HepG2 (cell line): Measurements from ENCODE around the gene CSNK1D. TPM values are rescaled to one million over a fixed set of nuclear protein-coding genes. Genes with fewer than 3 reads are reported as not detected.

Source experiments
- AGO2 ChIP-seq: fragments of 200-400 bp; formaldehyde crosslinking; optimal IDR thresholded peaks from 2 replicates; pipeline ENCODE3; 2017; ENCODE audit warnings: mild to moderate bottlenecking, low read depth, low read length, moderate library complexity
- CBX2 ChIP-seq, 2 experiments: fragments of 200-600 bp in 1 of 2; sonication (generic); formaldehyde crosslinking in 1 of 2; IDR thresholded peaks; 2 replicates each; pipeline versions ENCODE4 v1.7.0 to v1.8.1; 2018 to 2022; ENCODE audit warnings: low read depth in 2 of 2, low read length in 1 of 2, mild to moderate bottlenecking in 1 of 2, missing genetic modification reagents in 1 of 2
- CBX5 ChIP-seq: sonication (generic); formaldehyde crosslinking; IDR thresholded peaks from 2 replicates; pipeline ENCODE4 v1.4.0; 2020; ENCODE audit warnings: missing genetic modification reagents, borderline replicate concordance
- CENPT ChIP-seq: sonication (generic); formaldehyde crosslinking; IDR thresholded peaks from 2 replicates; pipeline ENCODE4 v1.8.0; 2022; ENCODE audit warnings: low read depth, mild to moderate bottlenecking, moderate library complexity, missing genetic modification reagents
- HNRNPK ChIP-seq: fragments of 200-400 bp; formaldehyde crosslinking; IDR thresholded peaks from 2 replicates; pipeline ENCODE4 v1.6.1; 2018; ENCODE audit warnings: low read length, low read depth, moderate library complexity, mild to moderate bottlenecking; ENCODE audit not compliant: poor library complexity, severe bottlenecking
- KLF11 ChIP-seq: IDR thresholded peaks from 2 replicates; pipeline ENCODE4 v1.6.1; 2016; ENCODE audit warnings: missing compliant biosample characterization
- KLF9 ChIP-seq: IDR thresholded peaks from 2 replicates; pipeline ENCODE4 v1.6.1; 2016; ENCODE audit warnings: low read depth
- MTF1 ChIP-seq: sonication (generic); formaldehyde crosslinking; IDR thresholded peaks from 2 replicates; pipeline ENCODE4 v1.5.0; 2020; ENCODE audit warnings: missing genetic modification reagents
- NAIF1 ChIP-seq: sonication (generic); formaldehyde crosslinking; IDR thresholded peaks from 2 replicates; pipeline ENCODE4 v1.5.0; 2020; ENCODE audit warnings: mild to moderate bottlenecking, missing genetic modification reagents, borderline replicate concordance
- NFRKB ChIP-seq: fragments of 450-650 bp; IDR thresholded peaks from 2 replicates; pipeline ENCODE4 v1.6.1; 2017
- POLR2AphosphoS5 ChIP-seq: IDR thresholded peaks from 2 replicates; pipeline ENCODE4 v1.6.1; 2012; ENCODE audit warnings: low read depth, low read length
- RAD21 ChIP-seq: fragments of 450-650 bp; formaldehyde crosslinking; IDR thresholded peaks from 2 replicates; pipeline ENCODE4 v1.5.0; 2020; ENCODE audit warnings: mild to moderate bottlenecking
- RFX3 ChIP-seq: IDR thresholded peaks from 2 replicates; pipeline ENCODE4 v1.6.1; 2016; ENCODE audit warnings: missing biosample characterization, missing genetic modification reagents
- SAFB2 ChIP-seq: sonication (generic); formaldehyde crosslinking; IDR thresholded peaks from 2 replicates; pipeline ENCODE4 v1.5.1; 2020; ENCODE audit warnings: missing genetic modification reagents, low read depth, mild to moderate bottlenecking, borderline replicate concordance
- SRSF9 ChIP-seq: fragments of 200-400 bp; formaldehyde crosslinking; IDR thresholded peaks from 2 replicates; pipeline ENCODE4 v1.6.1; 2018; ENCODE audit warnings: borderline replicate concordance, mild to moderate bottlenecking, low read depth, low read length; ENCODE audit not compliant: insufficient read depth, poor library complexity, severe bottlenecking
- TBX3 ChIP-seq: fragments of 450-650 bp; IDR thresholded peaks from 2 replicates; pipeline ENCODE4 v1.6.1; 2017; ENCODE audit warnings: antibody characterized with exemption, mild to moderate bottlenecking, inconsistent platforms, borderline replicate concordance
- WIZ ChIP-seq: sonication (generic); formaldehyde crosslinking; IDR thresholded peaks from 2 replicates; pipeline ENCODE4 v1.5.1; 2020; ENCODE audit warnings: mild to moderate bottlenecking, missing genetic modification reagents
- ZNF136 ChIP-seq: sonication (generic); formaldehyde crosslinking; IDR thresholded peaks from 2 replicates; pipeline ENCODE4 v1.8.1; 2022; ENCODE audit warnings: low read depth, mild to moderate bottlenecking, moderate library complexity, missing genetic modification reagents
- polyA plus RNA-seq, 8 experiments: library from polyadenylated mRNA; depleted of rRNA in 3 of 8; stranded (reverse) in 7 of 8; unstranded in 1 of 8; fragments of >200 nt; fragmentation: Illumina TruSeq in 4 of 8; extraction: Trizol in 4 of 8; gene quantifications; 2 replicates each; pipeline versions ENCODE4 v1.2.1 to v1.2.3, GENCODE V29; 2011 to 2016; ENCODE audit warnings: low read depth in 4 of 8, missing spikeins in 1 of 8, mixed read lengths in 1 of 8; ENCODE audit not compliant: insufficient read depth in 1 of 8
- total RNA-seq, 5 experiments: library from RNA; depleted of rRNA; stranded (reverse); fragments of >200 nt; fragmentation: Illumina TruSeq; extraction: Trizol; gene quantifications; 2 replicates each; pipeline ENCODE4 v1.2.3, GENCODE V29; 2016; ENCODE audit warnings: low read depth in 1 of 5
- TF ChIP-seq, protein P1 (sequence below): IDR thresholded peaks from 2 replicates; pipeline ENCODE4 v1.6.1; 2012; ENCODE audit warnings: inconsistent platforms
- TF ChIP-seq, protein P2 (sequence below): sonication (generic); formaldehyde crosslinking; IDR thresholded peaks from 2 replicates; pipeline ENCODE4 v1.9.0; 2022; ENCODE audit warnings: low read depth, missing genetic modification reagents
- TF ChIP-seq, protein P3 (sequence below), 2 experiments: IDR thresholded peaks; 2 replicates each; pipeline ENCODE4 v1.6.1; 2011 to 2012; ENCODE audit warnings: low read length in 2 of 2, borderline replicate concordance in 1 of 2, low read depth in 1 of 2, mild to moderate bottlenecking in 1 of 2, moderate library complexity in 1 of 2
- TF ChIP-seq, protein P4 (sequence below): sonication (generic); formaldehyde crosslinking; IDR thresholded peaks from 2 replicates; pipeline ENCODE4 v1.9.0; 2021; ENCODE audit warnings: missing genetic modification reagents, borderline replicate concordance
- TF ChIP-seq, protein P5 (sequence below): IDR thresholded peaks from 2 replicates; pipeline ENCODE4 v1.6.1; 2016; ENCODE audit warnings: mild to moderate bottlenecking, missing biosample characterization, missing genetic modification reagents

CSNK1D gene
- total and polyA plus RNA-seq, 2 of the 13 experiments (the other 11 are each of a cell fraction or from before 2014, with no cell fraction given): 31.5 to 128 TPM

DNA sequence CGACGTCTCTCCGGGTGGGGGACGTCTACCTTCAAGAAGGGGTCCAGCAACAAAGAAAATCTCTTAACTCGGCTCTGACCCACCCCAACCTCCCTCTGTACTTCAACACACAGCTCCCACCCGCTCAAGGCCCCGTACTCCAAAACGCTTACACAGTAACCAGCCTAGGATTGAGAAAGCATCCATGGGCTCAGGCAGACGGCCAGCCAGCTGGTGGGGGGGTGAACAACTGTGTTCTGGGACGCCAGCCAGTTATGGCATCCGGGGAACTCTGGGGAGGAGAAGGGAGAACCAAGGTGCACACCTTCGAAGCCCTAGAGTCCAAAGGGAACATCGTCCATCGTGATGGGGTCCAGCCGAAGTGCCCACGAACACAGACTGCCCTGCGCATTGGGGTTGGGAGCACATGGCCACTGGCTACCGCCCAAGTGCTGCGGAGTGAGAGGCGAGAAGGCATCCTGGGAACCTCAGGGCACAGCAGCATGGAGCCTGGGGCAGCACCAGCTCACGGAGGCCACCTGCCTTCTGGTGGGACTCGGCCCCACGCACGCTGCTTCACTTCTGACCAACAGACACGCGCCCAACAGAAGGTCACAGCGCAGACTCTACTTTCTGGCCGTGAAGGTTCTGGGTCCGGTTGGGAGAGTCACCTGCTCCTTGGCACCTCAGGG is 30.4 kb downstream of the CSNK1D start (continued):
- TF ChIP-seq, protein P1, sequence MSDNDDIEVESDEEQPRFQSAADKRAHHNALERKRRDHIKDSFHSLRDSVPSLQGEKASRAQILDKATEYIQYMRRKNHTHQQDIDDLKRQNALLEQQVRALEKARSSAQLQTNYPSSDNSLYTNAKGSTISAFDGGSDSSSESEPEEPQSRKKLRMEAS: no peak
- TF ChIP-seq RFX3 (CRISPR knock-in tag) (no peak), HNRNPK (no peak), ZNF136 (CRISPR knock-in tag) (no peak), KLF11 (CRISPR knock-in tag) (no peak), POLR2AphosphoS5 (no peak; the same call in 1 of the 2 replicates), WIZ (peak; percentile 34; the same call in 1 of the 2 replicates), NAIF1 (CRISPR knock-in tag) (no peak), KLF9 (CRISPR knock-in tag) (no peak; the same call in 1 of the 2 replicates), MTF1 (no peak), SRSF9 (no peak), SAFB2 (CRISPR knock-in tag) (peak; percentile 73), TBX3 (0 out of 2 replicates have a peak, but pooled peaks have one; percentile 21), NFRKB (no peak), CBX5 (CRISPR knock-in tag) (peak; percentile 68; the same call in 1 of the 2 replicates), AGO2 (peak; percentile 98), CENPT (CRISPR knock-in tag) (peak; percentile 24; the same call in 1 of the 2 replicates), RAD21 (CRISPR knock-in tag) (no peak), CBX2 (IDR thresholded peaks at IDR 0.05; ENCODE audit: low read depth, low read length) (no peak), CBX2 (CRISPR knock-in tag; IDR thresholded peaks at IDR 0.05; ENCODE audit: low read depth) (no peak)
- TF ChIP-seq, protein P2, sequence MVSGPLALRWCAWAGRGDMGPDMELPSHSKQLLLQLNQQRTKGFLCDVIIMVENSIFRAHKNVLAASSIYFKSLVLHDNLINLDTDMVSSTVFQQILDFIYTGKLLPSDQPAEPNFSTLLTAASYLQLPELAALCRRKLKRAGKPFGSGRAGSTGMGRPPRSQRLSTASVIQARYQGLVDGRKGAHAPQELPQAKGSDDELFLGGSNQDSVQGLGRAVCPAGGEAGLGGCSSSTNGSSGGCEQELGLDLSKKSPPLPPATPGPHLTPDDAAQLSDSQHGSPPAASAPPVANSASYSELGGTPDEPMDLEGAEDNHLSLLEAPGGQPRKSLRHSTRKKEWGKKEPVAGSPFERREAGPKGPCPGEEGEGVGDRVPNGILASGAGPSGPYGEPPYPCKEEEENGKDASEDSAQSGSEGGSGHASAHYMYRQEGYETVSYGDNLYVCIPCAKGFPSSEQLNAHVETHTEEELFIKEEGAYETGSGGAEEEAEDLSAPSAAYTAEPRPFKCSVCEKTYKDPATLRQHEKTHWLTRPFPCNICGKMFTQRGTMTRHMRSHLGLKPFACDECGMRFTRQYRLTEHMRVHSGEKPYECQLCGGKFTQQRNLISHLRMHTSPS: no peak; the same call in none of the 2 replicates
- TF ChIP-seq, protein P3, sequence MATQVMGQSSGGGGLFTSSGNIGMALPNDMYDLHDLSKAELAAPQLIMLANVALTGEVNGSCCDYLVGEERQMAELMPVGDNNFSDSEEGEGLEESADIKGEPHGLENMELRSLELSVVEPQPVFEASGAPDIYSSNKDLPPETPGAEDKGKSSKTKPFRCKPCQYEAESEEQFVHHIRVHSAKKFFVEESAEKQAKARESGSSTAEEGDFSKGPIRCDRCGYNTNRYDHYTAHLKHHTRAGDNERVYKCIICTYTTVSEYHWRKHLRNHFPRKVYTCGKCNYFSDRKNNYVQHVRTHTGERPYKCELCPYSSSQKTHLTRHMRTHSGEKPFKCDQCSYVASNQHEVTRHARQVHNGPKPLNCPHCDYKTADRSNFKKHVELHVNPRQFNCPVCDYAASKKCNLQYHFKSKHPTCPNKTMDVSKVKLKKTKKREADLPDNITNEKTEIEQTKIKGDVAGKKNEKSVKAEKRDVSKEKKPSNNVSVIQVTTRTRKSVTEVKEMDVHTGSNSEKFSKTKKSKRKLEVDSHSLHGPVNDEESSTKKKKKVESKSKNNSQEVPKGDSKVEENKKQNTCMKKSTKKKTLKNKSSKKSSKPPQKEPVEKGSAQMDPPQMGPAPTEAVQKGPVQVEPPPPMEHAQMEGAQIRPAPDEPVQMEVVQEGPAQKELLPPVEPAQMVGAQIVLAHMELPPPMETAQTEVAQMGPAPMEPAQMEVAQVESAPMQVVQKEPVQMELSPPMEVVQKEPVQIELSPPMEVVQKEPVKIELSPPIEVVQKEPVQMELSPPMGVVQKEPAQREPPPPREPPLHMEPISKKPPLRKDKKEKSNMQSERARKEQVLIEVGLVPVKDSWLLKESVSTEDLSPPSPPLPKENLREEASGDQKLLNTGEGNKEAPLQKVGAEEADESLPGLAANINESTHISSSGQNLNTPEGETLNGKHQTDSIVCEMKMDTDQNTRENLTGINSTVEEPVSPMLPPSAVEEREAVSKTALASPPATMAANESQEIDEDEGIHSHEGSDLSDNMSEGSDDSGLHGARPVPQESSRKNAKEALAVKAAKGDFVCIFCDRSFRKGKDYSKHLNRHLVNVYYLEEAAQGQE (IDR thresholded peaks at IDR 0.05; ENCODE audit: borderline replicate concordance in 1 of 2, low read depth in 1 of 2, low read length in 2 of 2): no peak
- TF ChIP-seq, protein P4, sequence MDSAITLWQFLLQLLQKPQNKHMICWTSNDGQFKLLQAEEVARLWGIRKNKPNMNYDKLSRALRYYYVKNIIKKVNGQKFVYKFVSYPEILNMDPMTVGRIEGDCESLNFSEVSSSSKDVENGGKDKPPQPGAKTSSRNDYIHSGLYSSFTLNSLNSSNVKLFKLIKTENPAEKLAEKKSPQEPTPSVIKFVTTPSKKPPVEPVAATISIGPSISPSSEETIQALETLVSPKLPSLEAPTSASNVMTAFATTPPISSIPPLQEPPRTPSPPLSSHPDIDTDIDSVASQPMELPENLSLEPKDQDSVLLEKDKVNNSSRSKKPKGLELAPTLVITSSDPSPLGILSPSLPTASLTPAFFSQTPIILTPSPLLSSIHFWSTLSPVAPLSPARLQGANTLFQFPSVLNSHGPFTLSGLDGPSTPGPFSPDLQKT (CRISPR knock-in tag): no peak
- TF ChIP-seq, protein P5, sequence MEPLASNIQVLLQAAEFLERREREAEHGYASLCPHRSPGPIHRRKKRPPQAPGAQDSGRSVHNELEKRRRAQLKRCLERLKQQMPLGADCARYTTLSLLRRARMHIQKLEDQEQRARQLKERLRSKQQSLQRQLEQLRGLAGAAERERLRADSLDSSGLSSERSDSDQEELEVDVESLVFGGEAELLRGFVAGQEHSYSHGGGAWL (CRISPR knock-in tag): no peak
